Sigmoid colon (tissue), 7 donors: Measurements from ENCODE around the gene ZNF213. TPM values are rescaled to one million over a fixed set of nuclear protein-coding genes. Genes with fewer than 3 reads are reported as not detected.

Experiments used
- DNase-seq: peaks from one replicate; pipeline ENCODE4 v3.0.0-alpha.2; 2019
- H3K27ac ChIP-seq, 4 donors: fragments of 200-600 bp; sonication (generic); one replicate each; pipeline ENCODE4 v1.5.1; 2016 to 2019; ENCODE audit warnings: mild to moderate bottlenecking in 1 of 4
- H3K27me3 ChIP-seq, 3 donors: fragments of 200-600 bp; sonication (generic); one replicate each; pipeline ENCODE4 v1.5.1; 2019; ENCODE audit warnings: mild to moderate bottlenecking in 1 of 3
- H3K36me3 ChIP-seq, 4 donors: fragments of 200-600 bp; sonication (generic); one replicate each; pipeline ENCODE4 v1.5.1; 2016 to 2019
- H3K4me1 ChIP-seq, 4 donors: fragments of 200-600 bp; sonication (generic); one replicate each; pipeline ENCODE4 v1.5.1; 2017 to 2019
- H3K4me3 ChIP-seq, 4 donors: fragments of 200-600 bp; sonication (generic); one replicate each; pipeline ENCODE4 v1.5.1; 2017 to 2019; ENCODE audit warnings: mild to moderate bottlenecking in 2 of 4, moderate library complexity in 1 of 4
- H3K9me3 ChIP-seq, 4 donors: fragments of 200-600 bp in 3 of 4; sonication (generic) in 3 of 4; one replicate each; pipeline versions ENCODE4 v1.5.1 to v1.6.1; 2013 to 2019
- CTCF ChIP-seq, 4 experiments: fragments of 450-650 bp in 3 of 4; fragments of 200-600 bp in 1 of 4; IDR thresholded peaks; one replicate each; pipeline ENCODE4 v1.5.1; 2016 to 2019; ENCODE audit warnings: antibody characterized with exemption in 4 of 4, mild to moderate bottlenecking in 3 of 4, moderate library complexity in 2 of 4
- EP300 ChIP-seq, 4 donors: sonication (generic); formaldehyde crosslinking; IDR thresholded peaks; one replicate each; pipeline ENCODE4 v1.6.1; 2017; ENCODE audit warnings: antibody characterized with exemption in 4 of 4
- POLR2A ChIP-seq, 2 donors: fragments of 450-650 bp; IDR thresholded peaks; one replicate each; pipeline ENCODE4 v1.6.1; 2016; ENCODE audit warnings: antibody characterized with exemption in 2 of 2, mild to moderate bottlenecking in 2 of 2, moderate library complexity in 2 of 2
- POLR2AphosphoS5 ChIP-seq, 4 donors: sonication (generic); formaldehyde crosslinking; IDR thresholded peaks; one replicate each; pipeline ENCODE4 v1.6.1; 2017; ENCODE audit warnings: antibody characterized with exemption in 4 of 4
- WGBS, 2 donors: extraction: QIAGEN DNeasy Blood & Tissue Kit; methylation state at CpG; one replicate each; pipeline ENCODE4 v1.1.7; 2013; 5-methylcytosine and 5-hydroxymethylcytosine counted together
- intact Hi-C: fragments of 100-400 bp; cut with DNase I; formaldehyde crosslinking; loops from one replicate; pipeline ENCODE4 v1.15.1; 2023
- polyA plus RNA-seq, 3 donors: library from polyadenylated mRNA; stranded (reverse); fragments of 200-250 nt; gene quantifications; one replicate each; pipeline ENCODE4 v1.2.3, GENCODE V29; 2013
- total RNA-seq, 4 donors: library from RNA; depleted of rRNA; stranded (reverse); fragments of >200 nt; gene quantifications; one replicate each; pipeline ENCODE4 v1.1.0, GENCODE V29; 2016
- donor health status: healthy with polysubstance abuse.
- donor health status: Bipolar disorder and iron deficiency.
- donor health status: healthy.

ZNF213 gene
- total and polyA plus RNA-seq, 7 donors: 2.6 to 11.3 (median 7.2) TPM

GRCh38 chr16:3123986-3124886 is 10.6 kb upstream of the ZNF213 start:
- H3K27ac ChIP-seq: peak overlapping the region; percentile 78 to 83 (median 78)
- peaks cover 0 to 17% (median 11%) of the 10 kb centered on the region in 4 donors for H3K36me3 ChIP-seq
- intact Hi-C loops: loop anchor here (2.0 kb wide), 1 partner anchor 17 kb away; no protein-coding TSS in a partner anchor
- H3K4me3 ChIP-seq: peak overlapping the region; percentile 61 to 79 (median 69)
- DNase-seq: peak; percentile 98
- WGBS, 2 donors: 0% methylated on average over 72 of the region's 72 CpGs
- peaks cover 0 to 25% (median 21%) of the 10 kb centered on the region in 4 donors for H3K4me1 ChIP-seq
- H3K27me3 ChIP-seq: no peaks in the 10 kb centered on the region
- no peaks in the 10 kb centered on the region for H3K9me3 ChIP-seq
- TF ChIP-seq CTCF (IDR thresholded peaks at IDR 0.05): peak in 1 of 4 experiments; percentile 31
- TF ChIP-seq POLR2AphosphoS5 (IDR thresholded peaks at IDR 0.05): peak in 3 of 4 donors; percentile 41 to 64 (median 62)
- no peak for TF ChIP-seq EP300 (IDR thresholded peaks at IDR 0.05)
- no peak for TF ChIP-seq POLR2A (IDR thresholded peaks at IDR 0.05)

- no peaks in the 10 kb centered on the region for H3K9me3 ChIP-seq
- no peaks in the 10 kb centered on the region for H3K27me3 ChIP-seq
- intact Hi-C loops: loop anchor here (2.0 kb wide), 1 partner anchor 69 kb away; no protein-coding TSS in a partner anchor
- TF ChIP-seq POLR2AphosphoS5 (IDR thresholded peaks at IDR 0.05): no peak
- no peak for TF ChIP-seq EP300 (IDR thresholded peaks at IDR 0.05)
- TF ChIP-seq CTCF (IDR thresholded peaks at IDR 0.05): no peak
- TF ChIP-seq POLR2A (IDR thresholded peaks at IDR 0.05): no peak
- H3K4me3 ChIP-seq: no peak overlapping the region
- peaks cover 0 to 33% (median 30%) of the 10 kb centered on the region in 4 donors for H3K4me1 ChIP-seq
- no peak for DNase-seq
- peaks cover 0 to 12% (median 3%) of the 10 kb centered on the region in 4 donors for H3K36me3 ChIP-seq
- 50 to 75% methylated on average over 6 of the region's 6 CpGs for WGBS, 2 donors
- no peak overlapping the region for H3K27ac ChIP-seq
Measured at GRCh38 chr16:3127745-3128144, 7.1 kb upstream of the ZNF213 start.

- peak; percentile 86 for DNase-seq
- TF ChIP-seq POLR2AphosphoS5 (IDR thresholded peaks at IDR 0.05) (no peak), EP300 (IDR thresholded peaks at IDR 0.05) (no peak), POLR2A (IDR thresholded peaks at IDR 0.05) (no peak), CTCF (IDR thresholded peaks at IDR 0.05) (peak; percentile 77 to 93 (median 85))
- Histone ChIP-seq H3K9me3 (no peaks in the 10 kb centered on the region), H3K36me3 (peaks cover 0 to 12% (median 3%) of the 10 kb centered on the region in 4 donors), H3K27me3 (no peaks in the 10 kb centered on the region), H3K4me1 (peaks cover 0 to 39% (median 34%) of the 10 kb centered on the region in 4 donors), H3K4me3 (peak overlapping the region; percentile 22 to 50 (median 48)), H3K27ac (peak overlapping the region; percentile 58 to 75 (median 70))
- intact Hi-C loops: loop anchor here (2.0 kb wide), 1 partner anchor 71 kb away; no protein-coding TSS in a partner anchor
- WGBS, 2 donors: 7 to 17% methylated on average over 28 of the region's 28 CpGs
Measured at GRCh38 chr16:3129137-3130131, 5.4 kb upstream of the ZNF213 start.

GRCh38 chr16:3131755-3132377 is 3.0 kb upstream of the ZNF213 start:
- intact Hi-C loops: no loop called here
- Histone ChIP-seq H3K27me3 (no peaks in the 10 kb centered on the region), H3K27ac (no peak overlapping the region), H3K36me3 (peaks cover 0 to 12% (median 3%) of the 10 kb centered on the region in 4 donors), H3K9me3 (no peaks in the 10 kb centered on the region), H3K4me1 (peaks cover 0 to 44% (median 39%) of the 10 kb centered on the region in 4 donors), H3K4me3 (no peak overlapping the region)
- DNase-seq: no peak
- TF ChIP-seq POLR2AphosphoS5 (IDR thresholded peaks at IDR 0.05): no peak
- no peak for TF ChIP-seq POLR2A (IDR thresholded peaks at IDR 0.05)
- TF ChIP-seq EP300 (IDR thresholded peaks at IDR 0.05): no peak
- no peak for TF ChIP-seq CTCF (IDR thresholded peaks at IDR 0.05)
- WGBS, 2 donors: 66 to 77% methylated on average over 12 of the region's 12 CpGs
